Measurements from ENCODE around the gene ITSN2. TPM values are rescaled to one million over a fixed set of nuclear protein-coding genes. Genes with fewer than 3 reads are reported as not detected.

ITSN2 gene
- total RNA-seq, 3 donors from 2014 or later: 43.4 to 69.8 (median 46.5) TPM

DNA sequence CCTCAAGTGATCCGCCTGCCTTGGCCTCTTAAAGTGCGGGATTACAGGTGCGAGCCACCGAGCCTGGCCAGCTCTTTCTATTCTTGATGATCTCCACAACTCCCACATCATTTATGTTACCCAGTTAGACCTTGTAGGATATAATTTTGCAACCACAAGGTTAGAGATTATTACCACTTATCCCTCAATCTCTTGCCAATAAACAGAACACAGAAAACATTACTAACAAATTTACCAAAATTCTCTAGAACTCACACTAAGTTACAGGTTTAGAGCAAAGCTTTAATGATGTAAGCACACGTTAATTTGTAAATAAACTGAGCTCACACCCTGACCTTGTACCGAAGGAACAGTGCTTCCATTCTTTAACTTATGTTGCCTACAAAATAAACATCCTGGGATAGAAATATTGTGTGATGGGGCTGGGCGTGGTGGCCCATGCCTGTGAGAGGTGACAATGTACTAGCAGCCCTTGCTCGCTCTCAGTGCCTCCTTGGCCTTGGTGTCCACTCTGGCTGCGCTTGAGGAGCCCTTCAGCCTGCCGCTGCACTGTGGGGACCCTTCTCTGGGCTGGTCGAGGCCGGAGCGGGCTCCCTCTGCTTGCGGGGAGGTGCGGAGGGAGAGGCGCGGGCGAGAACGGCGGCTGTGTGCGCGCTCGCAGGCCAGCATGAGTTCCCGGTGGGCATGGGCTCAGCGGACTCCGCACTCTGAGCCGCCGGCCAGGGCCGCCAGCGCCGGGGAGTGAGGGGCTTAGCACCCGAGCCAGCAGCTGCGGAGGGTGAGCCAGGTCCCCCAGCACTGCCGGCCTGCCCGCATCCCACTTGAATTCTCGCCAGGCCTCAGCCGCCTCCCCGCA is 42.1 kb upstream of the ITSN2 start:
- DNase-seq (ENCODE audit: low spot score in 2 of 2): no peak
- TF ChIP-seq POLR2AphosphoS5 (IDR thresholded peaks at IDR 0.05) (no peak), POLR2A (IDR thresholded peaks at IDR 0.05) (no peak), CTCF (IDR thresholded peaks at IDR 0.05) (no peak)
- no peaks in the 10 kb centered on the region for H3K27me3 ChIP-seq
- H3K4me1 ChIP-seq: no peaks in the 10 kb centered on the region
- no peak overlapping the region for H3K27ac ChIP-seq
- H3K4me3 ChIP-seq: peak overlapping the region in 2 of 3 donors; percentile 49 to 62
- H3K36me3 ChIP-seq: no peaks in the 10 kb centered on the region
- H3K9me3 ChIP-seq: no peaks in the 10 kb centered on the region
- intact Hi-C loops (cut with DNase I; ENCODE audit: low total_unique reads): no loop called here

DNA sequence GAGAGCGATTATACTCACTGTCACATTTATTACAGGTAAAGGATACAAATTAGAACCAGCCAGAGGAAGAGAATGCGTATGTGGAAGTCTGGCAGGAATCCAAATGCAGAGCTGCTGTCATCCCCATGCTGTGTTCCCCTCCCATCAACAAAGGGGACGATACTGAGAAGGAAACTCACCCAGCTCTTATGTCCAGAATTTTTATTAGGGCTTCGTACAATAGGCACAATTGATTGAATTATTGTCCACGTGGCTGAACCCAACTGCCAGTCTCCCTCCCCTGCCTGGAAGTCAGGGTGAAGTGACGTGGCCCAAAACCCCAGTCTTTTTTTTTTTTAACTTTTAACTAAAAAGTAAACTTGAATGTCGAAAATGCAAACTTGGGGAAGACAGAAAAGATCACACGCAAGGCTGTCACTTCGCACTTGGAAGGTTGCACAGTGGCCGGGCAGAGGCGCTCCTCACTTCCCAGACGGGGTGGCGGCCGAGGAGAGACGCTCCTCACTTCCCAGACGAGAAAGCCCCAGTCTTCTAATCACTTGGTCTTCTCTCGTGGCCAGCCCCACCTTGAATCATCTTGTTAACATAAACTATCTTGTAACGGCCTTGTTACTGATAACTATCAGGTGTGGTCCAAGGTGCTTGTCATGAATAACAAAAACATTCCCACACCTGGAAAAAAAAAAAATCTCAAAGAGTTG is 40.0 kb upstream of the ITSN2 start:
- Histone ChIP-seq H3K36me3 (no peaks in the 10 kb centered on the region), H3K4me1 (no peaks in the 10 kb centered on the region), H3K27ac (no peak overlapping the region), H3K9me3 (no peaks in the 10 kb centered on the region), H3K27me3 (no peaks in the 10 kb centered on the region), H3K4me3 (no peak overlapping the region)
- intact Hi-C loops (cut with DNase I; ENCODE audit: low total_unique reads): no loop called here
- DNase-seq (ENCODE audit: low spot score in 2 of 2): no peak
- TF ChIP-seq CTCF (IDR thresholded peaks at IDR 0.05) (no peak), POLR2A (IDR thresholded peaks at IDR 0.05) (no peak), POLR2AphosphoS5 (IDR thresholded peaks at IDR 0.05) (no peak)

DNA sequence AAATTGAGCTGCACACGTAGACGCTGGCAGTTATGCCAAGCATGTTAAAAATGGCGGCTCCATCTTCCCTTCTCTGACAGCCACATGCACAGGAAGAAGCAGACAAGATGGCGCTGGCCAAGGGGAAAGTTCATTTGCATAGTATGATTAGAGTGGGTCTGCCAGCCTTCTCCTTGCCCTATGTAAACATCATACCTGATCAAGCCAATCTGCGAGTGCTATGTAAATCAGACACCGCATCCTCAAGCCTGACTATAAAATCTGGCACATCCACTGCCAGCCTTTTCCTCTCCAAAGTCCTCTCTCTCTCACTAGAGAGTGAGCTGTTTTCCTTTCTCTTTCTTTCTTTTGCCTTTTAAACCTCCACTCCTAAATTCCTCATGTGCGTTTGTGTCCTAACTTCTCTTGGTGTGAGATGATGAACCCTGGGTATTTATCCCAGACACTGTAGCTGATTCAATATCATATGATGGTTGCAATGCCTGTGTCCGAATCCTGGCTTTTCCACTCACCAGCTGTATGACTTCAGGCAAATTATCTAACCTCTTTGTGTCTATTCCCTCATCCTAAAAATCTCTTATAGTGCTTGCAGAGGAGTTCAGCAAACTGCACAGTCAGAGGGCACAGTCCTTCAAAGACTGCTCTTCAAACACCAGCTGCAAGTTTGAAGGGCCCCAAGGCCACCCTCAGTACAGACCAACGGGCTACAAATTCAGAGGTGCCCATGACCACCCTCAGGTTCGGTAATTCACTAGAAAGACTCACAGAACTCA is 39.3 kb upstream of the ITSN2 start:
- Histone ChIP-seq H3K36me3 (no peaks in the 10 kb centered on the region), H3K4me3 (no peak overlapping the region), H3K9me3 (no peaks in the 10 kb centered on the region), H3K4me1 (no peaks in the 10 kb centered on the region), H3K27me3 (no peaks in the 10 kb centered on the region), H3K27ac (no peak overlapping the region)
- intact Hi-C loops (cut with DNase I; ENCODE audit: low total_unique reads): no loop called here
- TF ChIP-seq POLR2A (IDR thresholded peaks at IDR 0.05) (no peak), POLR2AphosphoS5 (IDR thresholded peaks at IDR 0.05) (no peak), CTCF (IDR thresholded peaks at IDR 0.05) (no peak)
- DNase-seq (ENCODE audit: low spot score in 2 of 2): no peak

DNA sequence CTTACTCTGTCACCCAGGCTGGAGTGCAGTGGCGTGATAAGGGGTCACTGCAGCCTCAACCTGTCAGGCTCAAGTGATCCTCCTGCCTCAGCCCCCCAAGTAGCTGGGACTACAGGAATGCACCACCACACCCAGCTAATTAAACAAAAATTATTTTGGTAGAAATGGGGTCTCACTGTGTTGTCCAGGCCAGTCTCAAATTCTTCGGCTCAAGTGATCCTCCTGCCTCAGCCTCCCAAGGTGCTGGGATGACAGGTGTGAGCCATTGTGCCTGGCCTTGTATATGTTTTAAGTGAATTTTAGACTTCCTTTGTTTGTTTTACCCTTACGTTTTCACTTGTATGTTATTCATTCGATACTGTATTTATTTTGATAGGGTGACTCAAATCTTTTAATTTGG is 34.7 kb upstream of the ITSN2 start:
- no peaks in the 10 kb centered on the region for H3K9me3 ChIP-seq
- no peak for DNase-seq (ENCODE audit: low spot score in 2 of 2)
- H3K27me3 ChIP-seq: no peaks in the 10 kb centered on the region
- intact Hi-C loops (cut with DNase I; ENCODE audit: low total_unique reads): no loop called here
- no peaks in the 10 kb centered on the region for H3K36me3 ChIP-seq
- H3K4me3 ChIP-seq: no peak overlapping the region
- no peaks in the 10 kb centered on the region for H3K4me1 ChIP-seq
- H3K27ac ChIP-seq: no peak overlapping the region
- TF ChIP-seq POLR2AphosphoS5 (IDR thresholded peaks at IDR 0.05) (no peak), CTCF (IDR thresholded peaks at IDR 0.05) (no peak), POLR2A (IDR thresholded peaks at IDR 0.05) (no peak)

Data from breast epithelium (tissue), 4 donors.